ENCODE measurements around the gene SSPN. TPM values are rescaled to one million over a fixed set of nuclear protein-coding genes. Genes with fewer than 3 reads are reported as not detected.

Gene SSPN
- total RNA-seq, 2 donors from 2014 or later: 52.4 to 61.1 TPM

GRCh38 chr12:26282339-26282940 lies 87.1 kb downstream of the SSPN start:
- no peaks in the 10 kb centered on the region for H3K27me3 ChIP-seq
- H3K4me1 ChIP-seq: peaks cover 0 to 3% of the 10 kb centered on the region in 2 donors
- no peak overlapping the region for H3K27ac ChIP-seq
- H3K9me3 ChIP-seq: no peaks in the 10 kb centered on the region
- no peak overlapping the region for H3K4me3 ChIP-seq
- no peak for TF ChIP-seq CTCF (IDR thresholded peaks at IDR 0.05)
- no peak for DNase-seq (ENCODE audit: low spot score)
- no peaks in the 10 kb centered on the region for H3K36me3 ChIP-seq

GRCh38 chr12:26283046-26283445 lies 87.7 kb downstream of the SSPN start:
- H3K9me3 ChIP-seq: no peaks in the 10 kb centered on the region
- H3K27ac ChIP-seq: no peak overlapping the region
- peaks cover 0 to 9% of the 10 kb centered on the region in 2 donors for H3K4me1 ChIP-seq
- H3K27me3 ChIP-seq: no peaks in the 10 kb centered on the region
- no peaks in the 10 kb centered on the region for H3K36me3 ChIP-seq
- TF ChIP-seq CTCF (IDR thresholded peaks at IDR 0.05): no peak
- no peak overlapping the region for H3K4me3 ChIP-seq
- DNase-seq (ENCODE audit: low spot score): no peak

- no peak for TF ChIP-seq CTCF (IDR thresholded peaks at IDR 0.05)
- Histone ChIP-seq H3K27ac (no peak overlapping the region), H3K9me3 (no peaks in the 10 kb centered on the region), H3K36me3 (no peaks in the 10 kb centered on the region), H3K27me3 (no peaks in the 10 kb centered on the region), H3K4me1 (peaks cover 0 to 12% of the 10 kb centered on the region in 2 donors), H3K4me3 (no peak overlapping the region)
- no peak for DNase-seq (ENCODE audit: low spot score)
Measured at GRCh38 chr12:26283617-26284016, 88.2 kb downstream of the SSPN start.

GRCh38 chr12:26285401-26285800 lies 90.0 kb downstream of the SSPN start:
- no peaks in the 10 kb centered on the region for H3K9me3 ChIP-seq
- no peaks in the 10 kb centered on the region for H3K36me3 ChIP-seq
- no peak for TF ChIP-seq CTCF (IDR thresholded peaks at IDR 0.05)
- H3K4me1 ChIP-seq: peaks cover 0 to 12% of the 10 kb centered on the region in 2 donors
- H3K4me3 ChIP-seq: no peak overlapping the region
- no peak overlapping the region for H3K27ac ChIP-seq
- no peak for DNase-seq (ENCODE audit: low spot score)
- H3K27me3 ChIP-seq: no peaks in the 10 kb centered on the region

GRCh38 chr12:26286186-26286585 lies 90.8 kb downstream of the SSPN start:
- H3K4me1 ChIP-seq: peaks cover 0 to 12% of the 10 kb centered on the region in 2 donors
- H3K36me3 ChIP-seq: no peaks in the 10 kb centered on the region
- no peak for DNase-seq (ENCODE audit: low spot score)
- H3K27ac ChIP-seq: no peak overlapping the region
- no peak for TF ChIP-seq CTCF (IDR thresholded peaks at IDR 0.05)
- no peaks in the 10 kb centered on the region for H3K27me3 ChIP-seq
- no peaks in the 10 kb centered on the region for H3K9me3 ChIP-seq
- H3K4me3 ChIP-seq: no peak overlapping the region
